SK-N-SH (cell line): ENCODE results near the gene TELO2.

Source experiments
- EP300 ChIP-seq, 2 experiments: IDR thresholded peaks; 2 replicates each; pipeline versions ENCODE4 v1.4.0 to v1.6.1; 2012; ENCODE audit warnings: borderline replicate concordance in 1 of 2, low read depth in 1 of 2, low read length in 1 of 2
- FOXJ3 ChIP-seq: sonication (generic); formaldehyde crosslinking; IDR thresholded peaks from 2 replicates; pipeline ENCODE4 v1.5.1; 2020; ENCODE audit warnings: mild to moderate bottlenecking, missing genetic modification reagents
- JUND ChIP-seq: IDR thresholded peaks from 2 replicates; pipeline ENCODE4 v1.4.0; 2012
- MXI1 ChIP-seq: IDR thresholded peaks from 2 replicates; pipeline ENCODE4 v1.6.1; 2012; ENCODE audit warnings: mild to moderate bottlenecking, low read depth, low read length, improper control_type of control experiment
- SIN3A ChIP-seq: IDR thresholded peaks from 2 replicates; pipeline ENCODE4 v1.6.1; 2012; ENCODE audit warnings: low read depth, mild to moderate bottlenecking, low read length, moderate library complexity, borderline replicate concordance
- SMC3 ChIP-seq: IDR thresholded peaks from 2 replicates; pipeline ENCODE4 v1.6.1; 2012; ENCODE audit warnings: low read depth, low read length, improper control_type of control experiment
- TAF1 ChIP-seq: IDR thresholded peaks from 2 replicates; pipeline ENCODE4 v1.6.1; 2012; ENCODE audit warnings: low read depth, mild to moderate bottlenecking, low read length, moderate library complexity, borderline replicate concordance
- YY1 ChIP-seq: IDR thresholded peaks from 2 replicates; pipeline ENCODE4 v1.4.0; 2012; ENCODE audit warnings: low read depth, mild to moderate bottlenecking
- TF ChIP-seq, protein P1 (sequence below): fragments of 200-600 bp; sonication (generic); IDR thresholded peaks from 2 replicates; pipeline ENCODE4 v1.6.1; 2017; ENCODE audit warnings: antibody characterized with exemption, mild to moderate bottlenecking, moderate library complexity

DNA sequence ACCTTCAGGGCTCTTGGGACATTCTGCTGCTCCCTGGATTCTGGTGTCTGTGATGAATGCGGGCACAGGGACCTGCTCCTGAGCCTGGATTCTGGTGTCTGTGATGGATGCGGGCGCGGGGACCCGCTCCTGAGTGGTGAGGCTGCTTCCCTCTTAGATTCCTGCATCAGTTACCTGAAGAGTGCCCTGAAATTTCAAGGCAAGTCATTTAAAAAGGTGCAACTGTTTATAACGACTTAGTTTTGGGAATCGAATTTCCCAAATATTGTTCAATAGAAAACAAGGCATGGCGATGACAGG, 47.3 kb downstream of the TELO2 start:
- TF ChIP-seq, protein P1, sequence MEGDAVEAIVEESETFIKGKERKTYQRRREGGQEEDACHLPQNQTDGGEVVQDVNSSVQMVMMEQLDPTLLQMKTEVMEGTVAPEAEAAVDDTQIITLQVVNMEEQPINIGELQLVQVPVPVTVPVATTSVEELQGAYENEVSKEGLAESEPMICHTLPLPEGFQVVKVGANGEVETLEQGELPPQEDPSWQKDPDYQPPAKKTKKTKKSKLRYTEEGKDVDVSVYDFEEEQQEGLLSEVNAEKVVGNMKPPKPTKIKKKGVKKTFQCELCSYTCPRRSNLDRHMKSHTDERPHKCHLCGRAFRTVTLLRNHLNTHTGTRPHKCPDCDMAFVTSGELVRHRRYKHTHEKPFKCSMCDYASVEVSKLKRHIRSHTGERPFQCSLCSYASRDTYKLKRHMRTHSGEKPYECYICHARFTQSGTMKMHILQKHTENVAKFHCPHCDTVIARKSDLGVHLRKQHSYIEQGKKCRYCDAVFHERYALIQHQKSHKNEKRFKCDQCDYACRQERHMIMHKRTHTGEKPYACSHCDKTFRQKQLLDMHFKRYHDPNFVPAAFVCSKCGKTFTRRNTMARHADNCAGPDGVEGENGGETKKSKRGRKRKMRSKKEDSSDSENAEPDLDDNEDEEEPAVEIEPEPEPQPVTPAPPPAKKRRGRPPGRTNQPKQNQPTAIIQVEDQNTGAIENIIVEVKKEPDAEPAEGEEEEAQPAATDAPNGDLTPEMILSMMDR, result no peak
- TF ChIP-seq FOXJ3 (CRISPR knock-in tag) (no peak), YY1 (no peak), SIN3A (no peak), MXI1 (no peak), JUND (no peak), EP300 (IDR thresholded peaks at IDR 0.05; ENCODE audit: borderline replicate concordance in 1 of 2, low read depth in 1 of 2, low read length in 1 of 2) (no peak), SMC3 (no peak), TAF1 (no peak)
